SK-N-MC (cell line): ENCODE measurements around the gene RCOR2.

Source experiments
- EZH2 ChIP-seq: fragments of 200-600 bp; sonication (generic); IDR thresholded peaks from one replicate; pipeline ENCODE4 v1.6.1; 2017; ENCODE audit warnings: antibody characterized with exemption
- FOXP2 ChIP-seq: optimal IDR thresholded peaks from 2 replicates; pipeline ENCODE3; 2011; ENCODE audit warnings: mild to moderate bottlenecking, moderate library complexity; ENCODE audit not compliant: insufficient read depth; ENCODE audit errors: extremely low read length, control extremely low read depth
- POLR2AphosphoS5 ChIP-seq: IDR thresholded peaks from 2 replicates; pipeline ENCODE4 v1.6.1; 2012; ENCODE audit warnings: mild to moderate bottlenecking, low read depth, low read length, borderline replicate concordance

DNA sequence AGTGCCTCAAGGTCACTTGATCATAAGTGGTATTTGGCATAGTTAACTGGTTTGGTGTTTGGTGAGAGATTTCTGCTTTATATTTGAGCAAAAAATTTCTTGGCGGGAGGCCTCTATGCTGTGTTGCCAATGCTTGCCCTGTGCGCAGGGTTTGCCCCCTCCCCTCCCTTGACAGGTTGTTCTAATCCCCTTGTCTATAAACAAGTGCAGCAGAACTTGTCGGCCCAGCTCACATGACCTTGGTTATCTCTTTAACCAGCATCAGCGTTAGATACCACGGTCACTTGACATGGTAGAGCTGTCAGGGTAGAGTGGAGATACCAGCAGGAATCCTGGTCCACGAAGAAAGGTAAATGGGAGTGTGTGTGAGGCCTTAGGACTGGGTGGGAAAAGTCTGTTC, 42.5 kb downstream of the RCOR2 start:
- TF ChIP-seq POLR2AphosphoS5 (no peak), EZH2 (no peak), FOXP2 (no peak)
